DOHH2 (cell line): ENCODE data around the gene HOTAIR.

ENCODE experiments used
- H3F3A ChIP-seq: fragments of 200-600 bp; sonication (generic), shearing (Covaris generic); 2 replicates; pipeline ENCODE4 v1.6.0; 2016; ENCODE audit warnings: antibody characterized with exemption, mild to moderate bottlenecking; ENCODE audit not compliant: control insufficient read depth, insufficient read depth
- H3K27ac ChIP-seq: fragments of 200-600 bp; sonication (generic); 2 replicates; pipeline ENCODE4 v1.5.1; 2014; ENCODE audit warnings: low read depth, mild to moderate bottlenecking, low read length, moderate library complexity
- H3K27me3 ChIP-seq: fragments of 200-600 bp; sonication (generic); 2 replicates; pipeline ENCODE4 v1.6.1; 2014; ENCODE audit warnings: mild to moderate bottlenecking, low read length, mixed read lengths; ENCODE audit not compliant: control insufficient read depth
- H3K36me3 ChIP-seq: fragments of 200-600 bp; sonication (generic); 2 replicates; pipeline ENCODE4 v1.6.1; 2014; ENCODE audit warnings: mild to moderate bottlenecking, low read length, moderate library complexity, mixed read lengths; ENCODE audit not compliant: control insufficient read depth
- H3K4me1 ChIP-seq: fragments of 200-600 bp; sonication (generic); 2 replicates; pipeline ENCODE4 v1.6.1; 2014; ENCODE audit warnings: mild to moderate bottlenecking, low read length, mixed read lengths; ENCODE audit not compliant: control insufficient read depth
- H3K4me2 ChIP-seq: fragments of 200-600 bp; sonication (generic); 2 replicates; pipeline ENCODE4 v1.6.0; 2014; ENCODE audit warnings: mild to moderate bottlenecking, low read length, moderate library complexity
- H3K4me3 ChIP-seq: fragments of 200-600 bp; sonication (generic); 2 replicates; pipeline ENCODE4 v1.5.1; 2014; ENCODE audit warnings: mild to moderate bottlenecking, low read length, mixed read lengths
- H3K79me2 ChIP-seq: fragments of 200-600 bp; sonication (generic); 2 replicates; pipeline ENCODE4 v1.6.1; 2014; ENCODE audit warnings: mild to moderate bottlenecking, low read length, mixed read lengths; ENCODE audit not compliant: control insufficient read depth
- H3K9me2 ChIP-seq: fragments of 200-600 bp; sonication (generic); replicated peaks from 2 replicates; pipeline ENCODE4 v1.6.1; 2014; ENCODE audit warnings: mild to moderate bottlenecking, low read length, mixed read lengths; ENCODE audit not compliant: control insufficient read depth
- H3K9me3 ChIP-seq: fragments of 200-600 bp; sonication (generic); 2 replicates; pipeline ENCODE4 v1.6.1; 2014; ENCODE audit warnings: antibody characterized with exemption, low read length, mixed read lengths; ENCODE audit not compliant: control insufficient read depth, insufficient read depth
- H4K20me1 ChIP-seq: fragments of 200-600 bp; sonication (generic); 2 replicates; pipeline ENCODE4 v1.6.0; 2014; ENCODE audit warnings: low read depth, mild to moderate bottlenecking, antibody characterized with exemption, low read length, moderate library complexity; ENCODE audit not compliant: control insufficient read depth, insufficient read depth
- EZH2phosphoT487 ChIP-seq: fragments of 200-600 bp; sonication (generic); IDR thresholded peaks from 2 replicates; pipeline ENCODE4 v1.6.1; 2017; ENCODE audit warnings: borderline replicate concordance, mild to moderate bottlenecking, antibody characterized with exemption, low read length, moderate library complexity, mixed read lengths
- TF ChIP-seq, protein P1 (sequence below): fragments of 200-600 bp; sonication (generic); IDR thresholded peaks from one replicate; pipeline ENCODE4 v1.5.1; 2014; ENCODE audit warnings: antibody characterized with exemption, mild to moderate bottlenecking, low read depth, low read length; ENCODE audit not compliant: poor library complexity, severe bottlenecking

HOTAIR gene

DNA sequence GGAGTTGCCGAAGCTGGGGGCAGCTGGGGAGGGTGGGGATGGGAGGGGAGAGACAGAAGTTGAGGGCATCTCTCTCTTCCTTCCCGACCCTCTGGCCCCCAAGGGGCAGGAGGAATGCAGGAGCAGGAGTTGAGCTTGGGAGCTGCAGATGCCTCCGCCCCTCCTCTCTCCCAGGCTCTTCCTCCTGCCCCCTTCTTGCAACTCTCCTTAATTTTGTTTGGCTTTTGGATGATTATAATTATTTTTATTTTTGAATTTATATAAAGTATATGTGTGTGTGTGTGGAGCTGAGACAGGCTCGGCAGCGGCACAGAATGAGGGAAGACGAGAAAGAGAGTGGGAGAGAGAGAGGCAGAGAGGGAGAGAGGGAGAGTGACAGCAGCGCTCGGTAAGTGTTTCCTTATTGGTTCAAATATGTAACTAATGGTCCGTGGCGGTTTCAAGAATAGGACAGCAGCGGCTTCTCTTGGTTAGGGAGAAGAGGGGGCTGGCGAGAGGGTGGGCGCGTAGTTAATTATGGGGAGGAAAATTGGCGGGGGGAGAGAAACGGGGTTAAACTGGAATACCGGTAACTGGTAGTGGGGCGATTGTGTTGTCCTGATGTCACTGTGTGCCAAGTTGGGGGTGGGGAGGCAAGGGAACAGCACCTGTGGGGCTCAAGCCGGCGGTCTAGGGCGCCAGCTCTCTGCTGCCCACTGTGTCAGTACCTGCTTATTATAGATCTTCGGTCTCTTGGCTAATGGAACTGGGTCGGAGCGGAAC lies 42.5 kb upstream of the HOTAIR start:
- H3K9me3 ChIP-seq, result no peaks in the 10 kb centered on the region
- 0 out of 2 replicates have a peak, but pooled peaks cover 4% of the 10 kb centered on the region for H3K79me2 ChIP-seq
- H3K4me2 ChIP-seq, result peak overlapping the region; percentile 89
- H4K20me1 ChIP-seq, result no peaks in the 10 kb centered on the region
- no peaks in the 10 kb centered on the region; the same call in 1 of the 2 replicates for H3F3A ChIP-seq
- peaks cover 43% of the 10 kb centered on the region for H3K27me3 ChIP-seq
- H3K9me2 ChIP-seq, result no peaks in the 10 kb centered on the region
- peak overlapping the region; percentile 92 for H3K4me3 ChIP-seq
- no peaks in the 10 kb centered on the region for H3K36me3 ChIP-seq
- H3K4me1 ChIP-seq, result peaks cover 8% of the 10 kb centered on the region
- TF ChIP-seq, protein P1, sequence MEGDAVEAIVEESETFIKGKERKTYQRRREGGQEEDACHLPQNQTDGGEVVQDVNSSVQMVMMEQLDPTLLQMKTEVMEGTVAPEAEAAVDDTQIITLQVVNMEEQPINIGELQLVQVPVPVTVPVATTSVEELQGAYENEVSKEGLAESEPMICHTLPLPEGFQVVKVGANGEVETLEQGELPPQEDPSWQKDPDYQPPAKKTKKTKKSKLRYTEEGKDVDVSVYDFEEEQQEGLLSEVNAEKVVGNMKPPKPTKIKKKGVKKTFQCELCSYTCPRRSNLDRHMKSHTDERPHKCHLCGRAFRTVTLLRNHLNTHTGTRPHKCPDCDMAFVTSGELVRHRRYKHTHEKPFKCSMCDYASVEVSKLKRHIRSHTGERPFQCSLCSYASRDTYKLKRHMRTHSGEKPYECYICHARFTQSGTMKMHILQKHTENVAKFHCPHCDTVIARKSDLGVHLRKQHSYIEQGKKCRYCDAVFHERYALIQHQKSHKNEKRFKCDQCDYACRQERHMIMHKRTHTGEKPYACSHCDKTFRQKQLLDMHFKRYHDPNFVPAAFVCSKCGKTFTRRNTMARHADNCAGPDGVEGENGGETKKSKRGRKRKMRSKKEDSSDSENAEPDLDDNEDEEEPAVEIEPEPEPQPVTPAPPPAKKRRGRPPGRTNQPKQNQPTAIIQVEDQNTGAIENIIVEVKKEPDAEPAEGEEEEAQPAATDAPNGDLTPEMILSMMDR, result peak; percentile 33
- TF ChIP-seq EZH2phosphoT487, result no peak
- H3K27ac ChIP-seq, result no peak overlapping the region

DNA sequence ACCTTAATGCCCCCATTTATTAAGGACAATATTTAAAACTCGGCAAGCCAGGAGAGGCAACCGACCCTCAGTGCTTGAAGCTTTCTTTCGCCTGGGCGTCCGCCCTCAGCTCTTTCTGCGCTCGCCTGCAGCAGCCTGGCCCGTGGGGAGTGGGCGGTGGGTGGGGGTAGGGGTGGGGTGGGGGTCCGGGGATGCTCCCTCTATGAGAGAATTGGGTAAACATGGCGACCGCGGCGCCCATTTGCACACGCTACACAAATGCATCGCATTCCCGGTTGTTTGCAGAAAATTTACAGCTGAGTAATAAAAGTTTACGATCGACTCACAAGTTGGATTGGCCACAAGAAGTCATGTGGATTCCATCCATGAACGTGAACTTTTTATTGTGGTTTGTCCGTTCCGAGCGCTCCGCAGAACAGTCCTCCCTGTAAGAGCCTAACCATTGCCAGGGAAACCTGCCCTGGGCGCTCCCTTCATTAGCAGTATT lies 41.8 kb upstream of the HOTAIR start:
- Histone ChIP-seq H3K4me3 (no peak overlapping the region), H3K4me2 (peak overlapping the region; percentile 89)

DNA sequence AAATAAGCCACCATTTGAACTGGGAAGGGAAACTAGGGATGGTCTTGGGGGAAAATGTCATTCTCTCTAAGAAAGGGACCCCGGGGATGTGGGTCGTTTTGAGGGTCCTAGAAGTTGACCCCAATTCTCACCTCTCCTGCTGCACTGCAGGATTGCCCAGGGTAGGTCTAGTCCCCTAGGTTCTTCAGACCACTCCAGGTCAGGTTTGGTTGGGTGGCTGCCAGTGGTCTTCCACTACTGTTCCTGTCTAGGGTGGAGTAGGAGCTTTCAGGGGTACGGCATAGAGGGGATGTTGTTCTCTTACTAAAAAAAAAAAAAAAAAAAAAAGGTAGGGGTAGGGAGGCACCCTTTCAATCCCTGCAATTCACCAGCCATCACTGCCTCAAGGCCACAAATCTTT lies 41.3 kb upstream of the HOTAIR start:
- Histone ChIP-seq H3K27ac (no peak overlapping the region), H3K36me3 (no peaks in the 10 kb centered on the region), H3K4me3 (no peak overlapping the region), H3F3A (no peaks in the 10 kb centered on the region; the same call in 1 of the 2 replicates), H4K20me1 (no peaks in the 10 kb centered on the region), H3K9me2 (no peaks in the 10 kb centered on the region), H3K9me3 (no peaks in the 10 kb centered on the region), H3K4me1 (peaks cover 13% of the 10 kb centered on the region), H3K4me2 (no peak overlapping the region), H3K79me2 (0 out of 2 replicates have a peak, but pooled peaks cover 4% of the 10 kb centered on the region), H3K27me3 (peaks cover 47% of the 10 kb centered on the region)
- TF ChIP-seq EZH2phosphoT487, result no peak
- TF ChIP-seq, protein P1, result no peak

More for the DNA sequence above, 41.8 kb upstream of the HOTAIR start:
- no peaks in the 10 kb centered on the region; the same call in 1 of the 2 replicates for H3F3A ChIP-seq
- H3K79me2 ChIP-seq, result 0 out of 2 replicates have a peak, but pooled peaks cover 4% of the 10 kb centered on the region
- peaks cover 43% of the 10 kb centered on the region for H3K27me3 ChIP-seq
- H3K27ac ChIP-seq, result no peak overlapping the region
- peaks cover 10% of the 10 kb centered on the region for H3K4me1 ChIP-seq
- TF ChIP-seq, protein P1, result no peak
- TF ChIP-seq EZH2phosphoT487, result no peak
- no peaks in the 10 kb centered on the region for H3K36me3 ChIP-seq
- H3K9me2 ChIP-seq, result no peaks in the 10 kb centered on the region
- no peaks in the 10 kb centered on the region for H4K20me1 ChIP-seq
- H3K9me3 ChIP-seq, result no peaks in the 10 kb centered on the region
